Left ventricle myocardium inferior (tissue), 1 donor: ENCODE data around the gene EVA1A. TPM values are rescaled to one million over a fixed set of nuclear protein-coding genes. Genes with fewer than 3 reads are reported as not detected.

Experiments used
- DNase-seq: peaks from one replicate; pipeline ENCODE4 v3.0.0-alpha.2; 2020
- H3K27ac ChIP-seq: fragments of 200-600 bp; replicated peaks from 2 replicates; pipeline ENCODE4 v1.8.0; 2021
- H3K27me3 ChIP-seq: fragments of 200-600 bp; 2 replicates; pipeline ENCODE4 v1.8.0; 2021; ENCODE audit warnings: low read depth
- H3K36me3 ChIP-seq: fragments of 200-600 bp; 2 replicates; pipeline ENCODE4 v1.8.0; 2021
- H3K4me1 ChIP-seq: fragments of 200-600 bp; 2 replicates; pipeline ENCODE4 v1.8.0; 2021
- H3K4me3 ChIP-seq: fragments of 200-600 bp; 2 replicates; pipeline ENCODE4 v1.8.0; 2021; ENCODE audit warnings: mild to moderate bottlenecking, moderate library complexity
- H3K9me3 ChIP-seq: fragments of 200-600 bp; replicated peaks from 2 replicates; pipeline ENCODE4 v1.8.0; 2021
- CTCF ChIP-seq: fragments of 200-600 bp; IDR thresholded peaks from 2 replicates; pipeline ENCODE4 v1.8.0; 2021; ENCODE audit warnings: antibody characterized with exemption, mild to moderate bottlenecking, borderline replicate concordance
- intact Hi-C: fragments of 100-400 bp; cut with micrococcal nuclease; formaldehyde crosslinking; loops from one replicate; pipeline ENCODE4 v1.11.0; 2022
- total RNA-seq: library from RNA; stranded (reverse); fragmentation: NEBNext Ultra II Directional; extraction: Animal tissue kit (Norgen Biotek cat#: 25700); gene quantifications from one replicate; pipeline ENCODE4 v1.2.1, GENCODE V29; 2021
- donor health status: DM: no; HTN: yes; CAD: no; lungs with severe emphysema.

EVA1A gene
- total RNA-seq, 1 donor from 2014 or later = 0.41 TPM

- intact Hi-C loops = no loop called here
- Histone ChIP-seq H3K27me3 (peaks cover 21% of the 10 kb centered on the region), H3K27ac (no peak overlapping the region), H3K9me3 (no peaks in the 10 kb centered on the region), H3K4me1 (no peaks in the 10 kb centered on the region), H3K36me3 (no peaks in the 10 kb centered on the region), H3K4me3 (no peak overlapping the region)
- no peak for DNase-seq
- TF ChIP-seq CTCF = no peak
Measured at GRCh38 chr2:75456111-75456510, 104.6 kb downstream of the EVA1A start.

GRCh38 chr2:75454241-75454620 is 106.5 kb downstream of the EVA1A start:
- peaks cover 8% of the 10 kb centered on the region for H3K27me3 ChIP-seq
- intact Hi-C loops = no loop called here
- no peak for TF ChIP-seq CTCF
- no peak for DNase-seq
- no peaks in the 10 kb centered on the region for H3K4me1 ChIP-seq
- peaks cover 14% of the 10 kb centered on the region for H3K9me3 ChIP-seq
- no peak overlapping the region for H3K27ac ChIP-seq
- no peaks in the 10 kb centered on the region for H3K36me3 ChIP-seq
- H3K4me3 ChIP-seq = no peak overlapping the region

GRCh38 chr2:75453384-75454240 is 107.1 kb downstream of the EVA1A start:
- Histone ChIP-seq H3K9me3 (peaks cover 20% of the 10 kb centered on the region), H3K4me1 (no peaks in the 10 kb centered on the region), H3K4me3 (no peak overlapping the region), H3K27me3 (peaks cover 8% of the 10 kb centered on the region), H3K36me3 (no peaks in the 10 kb centered on the region), H3K27ac (no peak overlapping the region)
- no peak for TF ChIP-seq CTCF
- DNase-seq = no peak
- intact Hi-C loops = no loop called here

- DNase-seq = no peak
- Histone ChIP-seq H3K27ac (no peak overlapping the region), H3K4me1 (no peaks in the 10 kb centered on the region), H3K36me3 (no peaks in the 10 kb centered on the region), H3K9me3 (peaks cover 25% of the 10 kb centered on the region), H3K27me3 (no peaks in the 10 kb centered on the region), H3K4me3 (no peak overlapping the region)
- TF ChIP-seq CTCF = no peak
- intact Hi-C loops = no loop called here
Measured at GRCh38 chr2:75450068-75450467, 110.7 kb downstream of the EVA1A start.

- H3K36me3 ChIP-seq = no peaks in the 10 kb centered on the region
Measured at GRCh38 chr2:75447176-75447575, 113.6 kb downstream of the EVA1A start.

More at GRCh38 chr2:75447176-75447575, 113.6 kb downstream of the EVA1A start:
- Histone ChIP-seq H3K27ac (no peak overlapping the region), H3K27me3 (no peaks in the 10 kb centered on the region), H3K4me3 (no peak overlapping the region), H3K4me1 (no peaks in the 10 kb centered on the region), H3K9me3 (peaks cover 25% of the 10 kb centered on the region)
- DNase-seq = no peak
- TF ChIP-seq CTCF = no peak
- intact Hi-C loops = no loop called here

Other genes with a start within 250 kb of the EVA1A start
- 57.0 TPM for gene MRPL19, start 85.8 kb upstream of the EVA1A start, total RNA-seq
- 9.6 TPM for gene GCFC2, start 150.0 kb upstream of the EVA1A start, total RNA-seq